T-cell (primary cell): Measurements from ENCODE around the gene BUB3. TPM values are rescaled to one million over a fixed set of nuclear protein-coding genes. Genes with fewer than 3 reads are reported as not detected.

Experiments used
- ATAC-seq, 4 experiments: fragments of 200-7000 bp in 3 of 4; fragments of 150-1000 bp in 1 of 4; cut with Tn5 transposase; replicated peaks in 1 of 4; 1 replicate in 3 of 4; 2 replicates in 1 of 4; pipeline ENCODE4 v1.10.0; 2021; ENCODE audit warnings: moderate library complexity in 3 of 4, mild to moderate bottlenecking in 2 of 4, moderate number of reproducible peaks in 1 of 4
- CTCF ChIA-PET, 2 donors: fragments of 300-600 bp; sonication (Branson Sonifier 250); formaldehyde crosslinking; loops; one replicate each; lab custom pipeline; 2022; ENCODE audit warnings: antibody characterized with exemption in 2 of 2; lab: Charles Lee
- POLR2A ChIA-PET, 2 donors: fragments of 300-600 bp; sonication (Branson Sonifier 250); formaldehyde crosslinking; loops; one replicate each; lab custom pipeline; 2022; ENCODE audit warnings: antibody characterized with exemption in 2 of 2; lab: Charles Lee
- DNase-seq, 35 experiments: peaks; one replicate each; pipeline versions ENCODE4 v3.0.0 to v3.0.0-alpha.2; 2013 to 2023
- H3K27ac ChIP-seq: one replicate; pipeline ENCODE4 v1.5.1; 2013; ENCODE audit warnings: low read length
- H3K27me3 ChIP-seq, 2 experiments: replicated peaks in 1 of 2; 1 replicate in 1 of 2; 2 replicates in 1 of 2; pipeline versions ENCODE4 v1.6.1 to v1.7.0; 2013; ENCODE audit warnings: low read length in 1 of 2, mixed read lengths in 1 of 2; ENCODE audit not compliant: control insufficient read depth in 2 of 2, insufficient read depth in 2 of 2; ENCODE audit errors: extremely low read depth in 1 of 2
- H3K36me3 ChIP-seq, 2 donors: 1 replicate in 1 of 2; 2 replicates in 1 of 2; pipeline versions ENCODE4 v1.6.1 to v1.7.0; 2013; ENCODE audit warnings: low read length in 1 of 2; ENCODE audit not compliant: control insufficient read depth in 2 of 2, insufficient read depth in 1 of 2; ENCODE audit errors: extremely low read depth in 1 of 2
- H3K4me1 ChIP-seq, 2 experiments: 1 replicate in 1 of 2; 2 replicates in 1 of 2; pipeline versions ENCODE4 v1.6.1 to v1.7.0; 2013; ENCODE audit warnings: low read length in 2 of 2, mixed read lengths in 1 of 2; ENCODE audit not compliant: insufficient read depth in 2 of 2, control insufficient read depth in 1 of 2; ENCODE audit errors: extremely low read depth in 1 of 2
- H3K4me3 ChIP-seq, 2 donors: 1 replicate in 1 of 2; 2 replicates in 1 of 2; pipeline versions ENCODE4 v1.5.1 to v1.7.0; 2013; ENCODE audit warnings: mild to moderate bottlenecking in 2 of 2, low read length in 1 of 2, moderate library complexity in 1 of 2; ENCODE audit not compliant: control insufficient read depth in 1 of 2; ENCODE audit errors: extremely low read depth in 1 of 2
- H3K9me3 ChIP-seq: 2 replicates; pipeline ENCODE4 v1.7.0; 2013
- H3K27ac Mint-ChIP-seq, 2 donors: one replicate each; pipeline ENCODE4 v1.8.0; 2020 to 2021; ENCODE audit warnings: mild to moderate bottlenecking in 2 of 2, mixed read lengths in 2 of 2
- H3K27me3 Mint-ChIP-seq, 2 donors: one replicate each; pipeline ENCODE4 v1.8.0; 2021 to 2022; ENCODE audit warnings: mixed read lengths in 2 of 2
- H3K36me3 Mint-ChIP-seq: one replicate; pipeline ENCODE4 v1.8.0; 2021; ENCODE audit warnings: mixed read lengths
- H3K4me1 Mint-ChIP-seq, 3 donors: one replicate each; pipeline ENCODE4 v1.8.0; 2020 to 2022; ENCODE audit warnings: mixed read lengths in 3 of 3, mild to moderate bottlenecking in 1 of 3
- H3K4me3 Mint-ChIP-seq, 3 donors: one replicate each; pipeline ENCODE4 v1.8.0; 2020 to 2022; ENCODE audit warnings: mild to moderate bottlenecking in 3 of 3, mixed read lengths in 3 of 3, moderate library complexity in 3 of 3
- H3K9me3 Mint-ChIP-seq, 3 donors: one replicate each; pipeline ENCODE4 v1.8.0; 2020 to 2022; ENCODE audit warnings: mixed read lengths in 3 of 3
- WGBS: methylation state at CpG from one replicate; pipeline ENCODE4 v1.1.5; 2013; ENCODE audit warnings: missing lambda C conversion rate; ENCODE audit not compliant: insufficient coverage; 5-methylcytosine and 5-hydroxymethylcytosine counted together
- total RNA-seq, 35 experiments: library from RNA in 6 of 35; stranded (reverse) in 6 of 35; fragments of 120-200 nt in 1 of 35; gene quantifications; one replicate each; pipeline versions ENCODE4 v1.2.1 to v1.2.4 and lab custom pipeline; 2013 to 2026

Gene BUB3
- total RNA-seq, 5 donors from 2014 or later (not counting 1 experiment from before 2014, with no cell fraction given), result 116 to 139 (median 127) TPM

- no peak overlapping the region for H3K27ac ChIP-seq
- H3K4me1 ChIP-seq, result peaks cover 22 to 47% of the 10 kb centered on the region in 2 experiments
- H3K4me3 ChIP-seq, result no peak overlapping the region
- H3K9me3 ChIP-seq, result no peaks in the 10 kb centered on the region
- Mint-ChIP-seq H3K27ac (peak overlapping the region in 1 of 2 donors; percentile 1), H3K27me3 (peaks cover 0 to 4% of the 10 kb centered on the region in 2 donors), H3K4me1 (peaks cover 79 to 89% (median 83%) of the 10 kb centered on the region in 3 donors), H3K4me3 (peak overlapping the region in 1 of 3 donors; percentile 4), H3K9me3 (no peaks in the 10 kb centered on the region), H3K36me3 (peaks cover 40% of the 10 kb centered on the region)
- no peaks in the 10 kb centered on the region for H3K27me3 ChIP-seq
- 50% methylated on average over 1 of the region's 3 CpGs for WGBS
- H3K36me3 ChIP-seq, result peaks cover 0 to 27% of the 10 kb centered on the region in 2 donors
- DNase-seq (no peak), ATAC-seq (no peak)
- CTCF ChIA-PET, result interaction anchor here in 1 of 2 donors (1.1 kb wide), 1 partner anchor 11 kb away, joined by 3 read pairs; no protein-coding TSS in a partner anchor
- POLR2A ChIA-PET, result interaction anchor here in 1 of 2 donors (1.0 kb wide), 1 partner anchor 9 kb away, joined by 3 read pairs; no protein-coding TSS in a partner anchor
Measured at GRCh38 chr10:123157210-123157609, 3.0 kb downstream of the BUB3 start.

- WGBS, result no CpG with 5 or more reads among the region's 1 CpG
- ATAC-seq, result no peak
- H3K27ac ChIP-seq, result no peak overlapping the region
- CTCF ChIA-PET, result interaction anchor here in 1 of 2 donors (1.2 kb wide), 1 partner anchor 83 kb away, joined by 3 read pairs; no protein-coding TSS in a partner anchor
- no peak for DNase-seq
- H3K4me3 ChIP-seq, result no peak overlapping the region
- POLR2A ChIA-PET, result no interaction called here
- peaks cover 76 to 82% (median 77%) of the 10 kb centered on the region in 3 donors for H3K4me1 Mint-ChIP-seq
- H3K27me3 Mint-ChIP-seq, result no peaks in the 10 kb centered on the region
- H3K9me3 Mint-ChIP-seq, result no peaks in the 10 kb centered on the region
- H3K27me3 ChIP-seq, result no peaks in the 10 kb centered on the region
- H3K36me3 ChIP-seq, result peaks cover 0 to 42% of the 10 kb centered on the region in 2 donors
- peaks cover 19 to 47% of the 10 kb centered on the region in 2 experiments for H3K4me1 ChIP-seq
- H3K9me3 ChIP-seq, result no peaks in the 10 kb centered on the region
- peak overlapping the region; percentile 40 to 57 for H3K27ac Mint-ChIP-seq
- H3K4me3 Mint-ChIP-seq, result peak overlapping the region in 1 of 3 donors; percentile 6
- peaks cover 47% of the 10 kb centered on the region for H3K36me3 Mint-ChIP-seq
Measured at GRCh38 chr10:123158682-123159081, 4.5 kb downstream of the BUB3 start.

GRCh38 chr10:123160311-123160980 lies 6.2 kb downstream of the BUB3 start:
- Mint-ChIP-seq H3K27me3 (no peaks in the 10 kb centered on the region), H3K4me3 (peak overlapping the region; percentile 37 to 51 (median 45)), H3K9me3 (no peaks in the 10 kb centered on the region), H3K27ac (peak overlapping the region; percentile 68 to 85), H3K36me3 (peaks cover 55% of the 10 kb centered on the region), H3K4me1 (peaks cover 66 to 78% (median 72%) of the 10 kb centered on the region in 3 donors)
- no peaks in the 10 kb centered on the region for H3K27me3 ChIP-seq
- H3K4me3 ChIP-seq, result peak overlapping the region in 1 of 2 donors; percentile 38
- peaks cover 12 to 42% of the 10 kb centered on the region in 2 experiments for H3K4me1 ChIP-seq
- 7% methylated on average over 3 of the region's 11 CpGs for WGBS
- peak in 4 of 35 experiments; percentile 25 to 69 (median 30) for DNase-seq
- peak; percentile 91 to 100 (median 99) for ATAC-seq
- peak overlapping the region; percentile 58 for H3K27ac ChIP-seq
- CTCF ChIA-PET, result interaction anchor here in 1 of 2 donors (0.7 kb wide), 1 partner anchor 30 kb away, joined by 5 read pairs; no protein-coding TSS in a partner anchor
- H3K9me3 ChIP-seq, result no peaks in the 10 kb centered on the region
- POLR2A ChIA-PET, result interaction anchor here in 1 of 2 donors (0.6 kb wide), 1 partner anchor 1223 kb away, joined by 9 read pairs; no protein-coding TSS in a partner anchor
- H3K36me3 ChIP-seq, result peaks cover 0 to 60% of the 10 kb centered on the region in 2 donors

- ATAC-seq, result no peak
- Mint-ChIP-seq H3K4me1 (peaks cover 31 to 51% (median 44%) of the 10 kb centered on the region in 3 donors), H3K9me3 (no peaks in the 10 kb centered on the region), H3K27ac (no peak overlapping the region), H3K36me3 (peaks cover 55% of the 10 kb centered on the region), H3K4me3 (no peak overlapping the region), H3K27me3 (no peaks in the 10 kb centered on the region)
- Histone ChIP-seq H3K4me1 (peaks cover 7 to 27% of the 10 kb centered on the region in 2 experiments), H3K27me3 (no peaks in the 10 kb centered on the region), H3K4me3 (no peak overlapping the region), H3K9me3 (no peaks in the 10 kb centered on the region), H3K27ac (no peak overlapping the region), H3K36me3 (peaks cover 0 to 72% of the 10 kb centered on the region in 2 donors)
- ChIA-PET POLR2A (no interaction called here), CTCF (no interaction called here)
- no peak for DNase-seq
- WGBS, result no CpG with 5 or more reads among the region's 2 CpGs
Measured at GRCh38 chr10:123164319-123164718, 10.1 kb downstream of the BUB3 start.

- H3K27ac ChIP-seq, result no peak overlapping the region
- peaks cover 62% of the 10 kb centered on the region for H3K36me3 Mint-ChIP-seq
- no peaks in the 10 kb centered on the region for H3K27me3 Mint-ChIP-seq
- H3K27me3 ChIP-seq, result no peaks in the 10 kb centered on the region
- H3K4me3 ChIP-seq, result no peak overlapping the region
- no peaks in the 10 kb centered on the region for H3K9me3 Mint-ChIP-seq
- ATAC-seq (no peak), DNase-seq (no peak)
- no CpG with 5 or more reads among the region's 4 CpGs for WGBS
- peaks cover 4 to 15% of the 10 kb centered on the region in 2 experiments for H3K4me1 ChIP-seq
- H3K27ac Mint-ChIP-seq, result no peak overlapping the region
- POLR2A ChIA-PET, result interaction anchor here in 1 of 2 donors (0.6 kb wide), 1 partner anchor 9 kb away, joined by 3 read pairs; no protein-coding TSS in a partner anchor
- CTCF ChIA-PET, result no interaction called here
- H3K9me3 ChIP-seq, result no peaks in the 10 kb centered on the region
- peaks cover 0 to 76% of the 10 kb centered on the region in 2 donors for H3K36me3 ChIP-seq
- H3K4me1 Mint-ChIP-seq, result peaks cover 20 to 39% (median 33%) of the 10 kb centered on the region in 3 donors
- H3K4me3 Mint-ChIP-seq, result no peak overlapping the region
Measured at GRCh38 chr10:123165445-123166072, 11.4 kb downstream of the BUB3 start.

- Histone ChIP-seq H3K4me1 (peaks cover 0 to 5% of the 10 kb centered on the region in 2 experiments), H3K27me3 (no peaks in the 10 kb centered on the region), H3K4me3 (no peak overlapping the region), H3K27ac (no peak overlapping the region), H3K36me3 (peaks cover 0 to 71% of the 10 kb centered on the region in 2 donors), H3K9me3 (no peaks in the 10 kb centered on the region)
- CTCF ChIA-PET, result no interaction called here
- Mint-ChIP-seq H3K9me3 (no peaks in the 10 kb centered on the region), H3K36me3 (peaks cover 62% of the 10 kb centered on the region), H3K27ac (no peak overlapping the region), H3K27me3 (no peaks in the 10 kb centered on the region), H3K4me1 (peaks cover 9 to 30% (median 27%) of the 10 kb centered on the region in 3 donors), H3K4me3 (no peak overlapping the region)
- ATAC-seq (no peak), DNase-seq (no peak)
- POLR2A ChIA-PET, result no interaction called here
- WGBS, result 94% methylated on average over 2 of the region's 2 CpGs
Measured at GRCh38 chr10:123166618-123167017, 12.4 kb downstream of the BUB3 start.
